ENCODE data around the gene OVCH1. TPM values are rescaled to one million over a fixed set of nuclear protein-coding genes. Genes with fewer than 3 reads are reported as not detected.
"Not testable (repeated sequence)": the region's sequence is repeated elsewhere in the genome, so short reads cannot be mapped to it uniquely, and the experiment has no call there.

OVCH1 gene
- total and polyA plus RNA-seq, 10 donors, result 0.03 to 5.7 (median 2.4) TPM

DNA sequence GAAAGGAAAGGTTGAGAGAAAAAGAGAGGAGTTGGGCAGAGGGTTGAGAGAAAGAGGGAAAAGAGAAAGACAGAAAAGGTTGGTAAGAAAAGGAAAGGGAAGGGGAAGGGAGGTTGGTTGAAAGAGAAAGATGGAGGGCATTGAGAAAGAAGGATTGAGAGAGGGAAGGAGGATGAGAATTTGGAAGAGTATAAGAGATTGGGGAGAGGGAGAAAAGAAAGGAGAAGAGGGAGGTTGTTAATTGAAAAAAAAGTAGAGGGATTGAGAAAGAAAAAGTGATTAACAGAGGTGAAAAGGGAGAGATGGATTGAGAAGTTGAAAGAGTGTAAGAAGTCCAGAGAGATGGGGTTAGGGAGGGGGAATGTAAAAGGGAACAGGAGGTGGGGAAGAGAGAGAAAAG, 95.0 kb downstream of the OVCH1 start:
- H3K4me1 ChIP-seq, result no peaks in the 10 kb centered on the region
- no peak for DNase-seq
- H3K27ac ChIP-seq, result no peak overlapping the region
- no peaks in the 10 kb centered on the region for H3K9me3 ChIP-seq
- intact Hi-C loops (cut with DNase I; ENCODE audit: low total_unique reads), result no loop called here
- no peak for TF ChIP-seq CTCF (IDR thresholded peaks at IDR 0.05 in 8 of 11, conservative IDR thresholded peaks at IDR 0.05 in 3 of 11)
- no peak for TF ChIP-seq POLR2AphosphoS5 (IDR thresholded peaks at IDR 0.05)
- no peak for TF ChIP-seq POLR2A (IDR thresholded peaks at IDR 0.05)
- peaks cover 0 to 5% (median 0%) of the 10 kb centered on the region in 6 donors for H3K36me3 ChIP-seq
- H3K4me3 ChIP-seq, result no peak overlapping the region
- H3K27me3 ChIP-seq (replicated peaks in 1 of 7), result no peaks in the 10 kb centered on the region

GRCh38 chr12:29398495-29398894, 99.0 kb downstream of the OVCH1 start:
- TF ChIP-seq POLR2A (IDR thresholded peaks at IDR 0.05) (no peak), POLR2AphosphoS5 (IDR thresholded peaks at IDR 0.05) (no peak), CTCF (IDR thresholded peaks at IDR 0.05 in 8 of 11, conservative IDR thresholded peaks at IDR 0.05 in 3 of 11) (no peak)
- no peaks in the 10 kb centered on the region for H3K27me3 ChIP-seq (replicated peaks in 1 of 7)
- no peak overlapping the region for H3K4me3 ChIP-seq
- intact Hi-C loops (cut with DNase I; ENCODE audit: low total_unique reads), result no loop called here
- WGBS, 5 donors, result 86 to 93% (median 90%) methylated on average over 1 of the region's 1 CpG
- no peak for DNase-seq
- H3K4me1 ChIP-seq, result no peaks in the 10 kb centered on the region
- no peak overlapping the region for H3K27ac ChIP-seq
- no peaks in the 10 kb centered on the region for H3K9me3 ChIP-seq
- no peaks in the 10 kb centered on the region for H3K36me3 ChIP-seq

- whole genome bisulfite sequencing, 5 donors, result 77 to 94% (median 82%) methylated on average over 3 of the region's 3 CpGs
- no peak for DNase-seq
- H3K36me3 ChIP-seq, result no peaks in the 10 kb centered on the region
- no peaks in the 10 kb centered on the region for H3K27me3 ChIP-seq (replicated peaks in 1 of 7)
- H3K9me3 ChIP-seq, result no peaks in the 10 kb centered on the region
- intact Hi-C loops (cut with DNase I; ENCODE audit: low total_unique reads), result no loop called here
- H3K4me1 ChIP-seq, result no peaks in the 10 kb centered on the region
- H3K27ac ChIP-seq, result no peak overlapping the region
- H3K4me3 ChIP-seq, result no peak overlapping the region
- TF ChIP-seq CTCF (IDR thresholded peaks at IDR 0.05 in 8 of 11, conservative IDR thresholded peaks at IDR 0.05 in 3 of 11) (no peak), POLR2A (IDR thresholded peaks at IDR 0.05) (no peak), POLR2AphosphoS5 (IDR thresholded peaks at IDR 0.05) (no peak)
These were observed 100.7 kb downstream of the OVCH1 start for GRCh38 chr12:29396774-29397173.

GRCh38 chr12:29395356-29395755, 102.1 kb downstream of the OVCH1 start:
- Histone ChIP-seq H3K4me1 (no peaks in the 10 kb centered on the region), H3K27me3 (replicated peaks in 1 of 7) (no peaks in the 10 kb centered on the region), H3K27ac (no peak overlapping the region), H3K9me3 (no peaks in the 10 kb centered on the region), H3K36me3 (no peaks in the 10 kb centered on the region), H3K4me3 (no peak overlapping the region)
- intact Hi-C loops (cut with DNase I; ENCODE audit: low total_unique reads), result no loop called here
- DNase-seq, result no peak
- TF ChIP-seq POLR2AphosphoS5 (IDR thresholded peaks at IDR 0.05) (no peak), CTCF (IDR thresholded peaks at IDR 0.05 in 8 of 11, conservative IDR thresholded peaks at IDR 0.05 in 3 of 11) (no peak), POLR2A (IDR thresholded peaks at IDR 0.05) (no peak)
- WGBS, 5 donors, result 82 to 95% (median 87%) methylated on average over 1 of the region's 1 CpG

GRCh38 chr12:29390419-29390818, 107.1 kb downstream of the OVCH1 start:
- H3K36me3 ChIP-seq; DNase-seq; intact Hi-C loops (cut with DNase I; ENCODE audit: low total_unique reads); H3K27me3 ChIP-seq (replicated peaks in 1 of 7); H3K9me3 ChIP-seq; H3K4me1 ChIP-seq: not testable (repeated sequence)
- peak overlapping the region in 1 of 8 donors; percentile 38 for H3K4me3 ChIP-seq
- 37 to 56% (median 47%) methylated on average over 3 of the region's 3 CpGs for WGBS, 5 donors
- H3K27ac ChIP-seq, result peak overlapping the region in 5 of 8 donors; percentile 22 to 78 (median 73)

Data from spleen (tissue), 11 donors.